K562 (cell line): ENCODE results near the gene SYN1. TPM values are rescaled to one million over a fixed set of nuclear protein-coding genes. Genes with fewer than 3 reads are reported as not detected.
A peak's percentile ranks its signal among the peaks of the same experiment; 100 is the strongest.

Experiments used
- ATAC-seq: fragments of 200-7000 bp; cut with Tn5 transposase; 3 replicates; pipeline ENCODE4 v1.9.1; 2020; ENCODE audit warnings: moderate library complexity
- BruUV-seq: library from RNA; stranded (reverse); fragments of 400-500 nt; replicated peaks from 2 replicates; lab custom pipeline; 2021; lab: Mats Ljungman, UMichigan
- CTCF ChIA-PET: fragments of 300-600 bp; formaldehyde crosslinking; extraction: SDS; loops from one replicate; lab custom pipeline; 2021; ENCODE audit warnings: low intra/inter-chr PET ratio; lab: Yijun Ruan, JAX
- POLR2A ChIA-PET: fragments of 300-600, 350-650 bp; sonication (Branson Sonifier 250); formaldehyde crosslinking; extraction: SDS; loops from one replicate; lab custom pipeline; 2021; ENCODE audit warnings: antibody characterized with exemption, inconsistent platforms; lab: Yijun Ruan, JAX
- DNase-seq, 4 experiments: peaks; one replicate each; pipeline versions ENCODE4 v3.0.0 to v3.0.0-alpha.2; 2011 to 2018; ENCODE audit warnings: low spot score in 3 of 4, mixed read lengths in 3 of 4; ENCODE audit errors: extremely low read depth in 1 of 4
- FAIRE-seq: peaks from 2 replicates; lab custom pipeline; 2011; peaks lifted over from hg19 to GRCh38; lab: Jason Lieb, UNC
- H2AFZ ChIP-seq: 2 replicates; pipeline ENCODE4 v1.6.0; 2011; ENCODE audit warnings: low read depth, low read length, control low read depth, inconsistent platforms
- H3K27ac ChIP-seq: fragments of 200-600 bp; 3 replicates; pipeline ENCODE4 v1.8.0; 2011; ENCODE audit warnings: low read depth, mild to moderate bottlenecking, control low read depth, inconsistent platforms, low read length, moderate library complexity, mixed read lengths; ENCODE audit errors: extremely low read depth
- H3K27me3 ChIP-seq, 2 experiments: fragments of 300-600 bp in 1 of 2; 2 replicates in 1 of 2; 3 replicates in 1 of 2; pipeline versions ENCODE4 v1.6.0 to v1.8.0; 2011; ENCODE audit warnings: inconsistent platforms in 2 of 2, low read length in 2 of 2, mild to moderate bottlenecking in 1 of 2, mixed read lengths in 1 of 2, moderate library complexity in 1 of 2; ENCODE audit not compliant: control insufficient read depth in 2 of 2, insufficient read depth in 2 of 2
- H3K36me3 ChIP-seq: fragments of 300-600 bp; 3 replicates; pipeline ENCODE4 v1.8.0; 2011; ENCODE audit warnings: mild to moderate bottlenecking, low read length, inconsistent platforms; ENCODE audit not compliant: control insufficient read depth, insufficient read depth
- H3K4me1 ChIP-seq, 2 experiments: fragments of 200-600 bp in 1 of 2; replicated peaks in 1 of 2; 2 replicates in 1 of 2; 3 replicates in 1 of 2; pipeline versions ENCODE4 v1.5.1 to v1.8.0; 2011; ENCODE audit warnings: inconsistent platforms in 2 of 2, low read length in 2 of 2, mild to moderate bottlenecking in 1 of 2, mixed read lengths in 1 of 2, moderate library complexity in 1 of 2; ENCODE audit not compliant: control insufficient read depth in 2 of 2, insufficient read depth in 2 of 2
- H3K4me2 ChIP-seq: 2 replicates; pipeline ENCODE4 v1.6.1; 2011; ENCODE audit warnings: low read length, control low read depth, inconsistent platforms, mixed read lengths; ENCODE audit not compliant: insufficient read depth
- H3K4me3 ChIP-seq: fragments of 200-600 bp; sonication (generic), shearing (Covaris generic); 2 replicates; pipeline ENCODE4 v1.5.1; 2016; ENCODE audit warnings: control low read depth, inconsistent platforms
- H3K79me2 ChIP-seq: fragments of 200-600 bp; 3 replicates; pipeline ENCODE4 v1.8.0; 2011; ENCODE audit warnings: low read length, inconsistent platforms; ENCODE audit not compliant: control insufficient read depth, insufficient read depth
- H3K9ac ChIP-seq, 2 experiments: 2 replicates each; pipeline versions ENCODE4 v1.6.0 to v1.6.1; 2011; ENCODE audit warnings: low read depth in 2 of 2, low read length in 2 of 2, control low read depth in 1 of 2, inconsistent platforms in 1 of 2, mild to moderate bottlenecking in 1 of 2, mixed read lengths in 1 of 2; ENCODE audit not compliant: insufficient read depth in 1 of 2
- H3K9me1 ChIP-seq: one replicate; pipeline ENCODE4 v1.6.0; 2011; ENCODE audit warnings: inconsistent platforms, mild to moderate bottlenecking, low read length, moderate library complexity; ENCODE audit not compliant: control insufficient read depth, insufficient read depth
- H3K9me3 ChIP-seq: replicated peaks from 2 replicates; pipeline ENCODE4 v1.5.1; 2011; ENCODE audit warnings: low read depth, low read length, inconsistent platforms; ENCODE audit not compliant: control insufficient read depth, insufficient read depth
- H4K20me1 ChIP-seq: replicated peaks from 2 replicates; pipeline ENCODE4 v1.6.1; 2011; ENCODE audit warnings: low read length, inconsistent platforms, mixed read lengths; ENCODE audit not compliant: control insufficient read depth, insufficient read depth
- BRD9 ChIP-seq: fragments of 450-650 bp; IDR thresholded peaks from 2 replicates; pipeline ENCODE4 v1.6.1; 2018; ENCODE audit warnings: low read depth; ENCODE audit not compliant: partially characterized antibody
- C11orf30 ChIP-seq: fragments of 450-650 bp; IDR thresholded peaks from 2 replicates; pipeline ENCODE4 v1.6.1; 2016; ENCODE audit warnings: low read depth, mild to moderate bottlenecking
- CREM ChIP-seq: IDR thresholded peaks from 2 replicates; pipeline ENCODE4 v1.6.1; 2014; ENCODE audit warnings: antibody characterized with exemption, low read depth
- NRF1 ChIP-seq, 2 experiments: fragments of 450-650 bp; IDR thresholded peaks in 1 of 2; conservative IDR thresholded peaks in 1 of 2; 2 replicates each; pipeline ENCODE4 v1.6.1; 2014; ENCODE audit warnings: mild to moderate bottlenecking in 2 of 2
- RHOXF2B ChIP-seq: fragments of 250-450 bp; sonication (Bioruptor Pico); conservative IDR thresholded peaks from 2 replicates; pipeline ENCODE4 v1.5.1; 2021
- TGIF2 ChIP-seq: sonication (generic); formaldehyde crosslinking; IDR thresholded peaks from 2 replicates; pipeline ENCODE4 v1.8.1; 2022; ENCODE audit warnings: mild to moderate bottlenecking, missing genetic modification reagents, moderate library complexity
- VEZF1 ChIP-seq: fragments of 200-800 bp; sonication (Bioruptor generic); IDR thresholded peaks from 2 replicates; pipeline ENCODE4 v1.6.1; 2017; ENCODE audit warnings: missing genetic modification characterization, missing compliant biosample characterization
- ZBTB7A ChIP-seq: IDR thresholded peaks from 2 replicates; pipeline ENCODE4 v1.6.1; 2011; ENCODE audit warnings: low read depth, mild to moderate bottlenecking, low read length, moderate library complexity, borderline replicate concordance; ENCODE audit not compliant: control insufficient read depth
- ZKSCAN3 ChIP-seq: fragments of 250-450 bp; sonication (Bioruptor Pico); IDR thresholded peaks from 2 replicates; pipeline ENCODE4 v1.4.0; 2020
- ZKSCAN8 ChIP-seq: fragments of 200-800 bp; sonication (Bioruptor generic); IDR thresholded peaks from 2 replicates; pipeline ENCODE4 v1.6.1; 2016; ENCODE audit warnings: missing genetic modification characterization, missing compliant biosample characterization
- ZNF316 ChIP-seq: fragments of 450-650 bp; IDR thresholded peaks from 2 replicates; pipeline ENCODE4 v1.6.1; 2016
- ZNF609 ChIP-seq: sonication (generic); formaldehyde crosslinking; IDR thresholded peaks from 2 replicates; pipeline ENCODE4 v1.8.1; 2023; ENCODE audit warnings: missing genetic modification reagents, mild to moderate bottlenecking, borderline replicate concordance
- ZNF740 ChIP-seq, 3 experiments: fragments of 200-800 bp in 1 of 3; sonication (Bioruptor generic) in 1 of 3; sonication (generic) in 1 of 3; formaldehyde crosslinking in 1 of 3; IDR thresholded peaks; 2 replicates each; pipeline versions ENCODE4 v1.6.1 to v1.8.0; 2016 to 2022; ENCODE audit warnings: mild to moderate bottlenecking in 2 of 3, missing compliant biosample characterization in 2 of 3, missing genetic modification characterization in 2 of 3, missing genetic modification reagents in 1 of 3
- ZNF785 ChIP-seq: fragments of 250-450 bp; sonication (Bioruptor Pico); IDR thresholded peaks from 2 replicates; pipeline ENCODE4 v1.4.0; 2020; ENCODE audit warnings: mild to moderate bottlenecking
- WGBS: fragments of 100-300 bp; shearing (Covaris generic); methylation state at CpG from one replicate; pipeline ENCODE4 v1.1.6; 2016; ENCODE audit warnings: low coverage, mixed read lengths; ENCODE audit not compliant: insufficient coverage; ENCODE audit errors: missing lambda C conversion rate; 5-methylcytosine and 5-hydroxymethylcytosine counted together
- in situ Hi-C: fragments of 300-500 bp; cut with MboI; formaldehyde crosslinking; loops from 4 replicates; pipeline ENCODE4 v1.15.0; 2018; ENCODE audit warnings: inconsistent platforms, mixed read lengths
- intact Hi-C: fragments of 100-400 bp; cut with micrococcal nuclease; formaldehyde crosslinking; loops from 2 replicates; pipeline ENCODE4 v1.14.2; 2022
- polyA plus RNA-seq, 8 experiments: library from polyadenylated mRNA; depleted of rRNA in 4 of 8; stranded (reverse) in 5 of 8; unstranded in 3 of 8; fragments of >200 nt; fragmentation: Nextera tagmentation in 2 of 8; fragmentation: Illumina TruSeq in 1 of 8; extraction: Ambion mirVana in 2 of 8; extraction: Trizol in 1 of 8; gene quantifications; 2 replicates each; pipeline versions ENCODE4 v1.2.1 to v1.2.3, GENCODE V29; 2011 to 2014; ENCODE audit warnings: inconsistent platforms in 1 of 8, missing spikeins in 1 of 8
- total RNA-seq, 7 experiments: library from RNA; depleted of rRNA in 6 of 7; stranded (reverse); fragments of >200 nt in 6 of 7; fragmentation: Illumina TruSeq in 2 of 7; extraction: Trizol in 2 of 7; gene quantifications; 2 replicates each; pipeline versions ENCODE4 v1.2.1 to v1.2.3, GENCODE V29; 2011 to 2021; ENCODE audit warnings: low replicate concordance in 1 of 7

SYN1 gene
- total and polyA plus RNA-seq, 9 of the 15 experiments (the other 6 are each of a cell fraction or from before 2014, with no cell fraction given) = 0.01 to 0.28 (median 0.18) TPM; not detected in 2

- Histone ChIP-seq H3K36me3 (peaks cover 11% of the 10 kb centered on the region; the same call in 2 of the 3 replicates), H3K79me2 (peaks cover 25% of the 10 kb centered on the region), H3K27me3 (no peaks in the 10 kb centered on the region), H4K20me1 (no peaks in the 10 kb centered on the region), H3K27ac (peak overlapping the region; percentile 26; the same call in 1 of the 3 replicates), H3K9me3 (no peaks in the 10 kb centered on the region), H2AFZ (peak overlapping the region; percentile 86), H3K4me3 (no peak overlapping the region), H3K4me1 (peaks cover 23 to 36% of the 10 kb centered on the region in 2 experiments; a peak in 4 of 5 replicates), H3K4me2 (no peak overlapping the region; the same call in 1 of the 2 replicates), H3K9ac (peak overlapping the region in 1 of 2 experiments; percentile 29; a peak in 1 of 4 replicates), H3K9me1 (no peaks in the 10 kb centered on the region)
- in situ Hi-C loops (no loop called here), intact Hi-C loops (no loop called here)
- WGBS = 14% methylated on average over 5 of the region's 9 CpGs
- TF ChIP-seq ZNF740 (CRISPR knock-in tag; IDR thresholded peaks at IDR 0.05) = 0 out of 2 replicates have a peak, but pooled peaks have one; percentile 17
- TF ChIP-seq ZNF740 (tag; IDR thresholded peaks at IDR 0.05) = peak in 1 of 2 experiments; percentile 41; a peak in 1 of 4 replicates
- TF ChIP-seq C11orf30 = peak; percentile 60
- no peak for TF ChIP-seq ZKSCAN3
- TF ChIP-seq CREM = 0 out of 2 replicates have a peak, but pooled peaks have one; percentile 4
- TF ChIP-seq NRF1 (conservative IDR thresholded peaks at IDR 0.05 in 1 of 2, IDR thresholded peaks at IDR 0.05 in 1 of 2) = no peak
- peak; percentile 23; the same call in 1 of the 2 replicates for TF ChIP-seq ZBTB7A
- no peak for TF ChIP-seq ZNF785 (CRISPR knock-in tag)
- TF ChIP-seq ZNF316 = peak; percentile 70
- no peak for TF ChIP-seq BRD9
- peak; percentile 98 for TF ChIP-seq ZKSCAN8 (CRISPR knock-in tag)
- TF ChIP-seq TGIF2 (CRISPR knock-in tag) = no peak
- TF ChIP-seq VEZF1 = peak; percentile 36
- no peak for TF ChIP-seq ZNF609
- no peak for TF ChIP-seq RHOXF2B (CRISPR knock-in tag)
- peak; percentile 75 for FAIRE-seq
- DNase-seq = peak in 2 of 4 experiments; percentile 6 to 30
- CTCF ChIA-PET = no interaction called here
- BruUV-seq = no TSS peak
- no peak for ATAC-seq
- POLR2A ChIA-PET = no interaction called here
Observed at GRCh38 chrX:47579537-47579936, 40.1 kb downstream of the SYN1 start.
